Endothelial cell of umbilical vein (primary cell): ENCODE measurements around the gene EPS8L2. TPM values are rescaled to one million over a fixed set of nuclear protein-coding genes. Genes with fewer than 3 reads are reported as not detected.

Experiments used
- BruUV-seq: library from RNA; stranded (reverse); fragments of 400-500 nt; replicated peaks from 2 replicates; lab custom pipeline; 2021; lab: Mats Ljungman, UMichigan
- CTCF ChIA-PET: fragments of 300-600, 350-600 bp; sonication (Branson Sonifier 250); formaldehyde crosslinking; loops from one replicate; lab custom pipeline; 2021; ENCODE audit warnings: antibody characterized with exemption, inconsistent platforms; lab: Charles Lee
- POLR2A ChIA-PET: fragments of 300-600, 350-600 bp; sonication (Branson Sonifier 250); formaldehyde crosslinking; loops from one replicate; lab custom pipeline; 2021; ENCODE audit warnings: antibody characterized with exemption, inconsistent platforms; lab: Charles Lee
- DNase-seq: peaks from one replicate; pipeline ENCODE4 v3.0.0-alpha.2; 2011; ENCODE audit warnings: low read depth, low spot score
- FAIRE-seq: peaks from 2 replicates; lab custom pipeline; 2011; peaks lifted over from hg19 to GRCh38; lab: Jason Lieb, UNC
- H2AFZ ChIP-seq: 2 replicates; pipeline ENCODE4 v1.6.0; 2012; ENCODE audit warnings: low read depth, low read length, control low read depth, inconsistent platforms
- H3K27ac ChIP-seq: 2 replicates; pipeline ENCODE4 v1.5.1; 2011; ENCODE audit warnings: low read depth, mild to moderate bottlenecking, control low read depth, low read length, moderate library complexity; ENCODE audit not compliant: insufficient read depth
- H3K27me3 ChIP-seq, 2 experiments: 2 replicates each; pipeline versions ENCODE4 v1.6.0 to v1.6.1; 2011; ENCODE audit warnings: low read length in 2 of 2, mixed read lengths in 1 of 2; ENCODE audit not compliant: control insufficient read depth in 2 of 2, insufficient read depth in 2 of 2
- H3K36me3 ChIP-seq, 2 experiments: 2 replicates in 1 of 2; 3 replicates in 1 of 2; pipeline ENCODE4 v1.5.1; 2011; ENCODE audit warnings: low read length in 2 of 2, mild to moderate bottlenecking in 1 of 2, moderate library complexity in 1 of 2; ENCODE audit not compliant: control insufficient read depth in 2 of 2, insufficient read depth in 2 of 2; ENCODE audit errors: extremely low read depth in 1 of 2
- H3K4me1 ChIP-seq: 3 replicates; pipeline ENCODE4 v1.5.1; 2011; ENCODE audit warnings: mild to moderate bottlenecking, low read length; ENCODE audit not compliant: control insufficient read depth, insufficient read depth; ENCODE audit errors: extremely low read depth
- H3K4me2 ChIP-seq: 2 replicates; pipeline ENCODE4 v1.6.1; 2011; ENCODE audit warnings: low read length, control low read depth, mixed read lengths; ENCODE audit not compliant: insufficient read depth
- H3K4me3 ChIP-seq, 3 experiments: fragments of 200-600 bp in 1 of 3; sonication (generic), shearing (Covaris generic) in 1 of 3; replicated peaks in 1 of 3; 2 replicates each; pipeline ENCODE4 v1.5.1; 2011 to 2016; ENCODE audit warnings: control low read depth in 3 of 3, low read length in 3 of 3, mild to moderate bottlenecking in 2 of 3, inconsistent platforms in 1 of 3, low read depth in 1 of 3, moderate library complexity in 1 of 3; ENCODE audit not compliant: insufficient read depth in 1 of 3
- H3K79me2 ChIP-seq: 2 replicates; pipeline ENCODE4 v1.6.0; 2012; ENCODE audit warnings: low read length, inconsistent platforms; ENCODE audit not compliant: control insufficient read depth, insufficient read depth
- H3K9ac ChIP-seq: replicated peaks from 2 replicates; pipeline ENCODE3; 2011; ENCODE audit warnings: low read length, control low read depth; ENCODE audit not compliant: insufficient read depth; ENCODE audit errors: extremely low read depth
- H3K9me1 ChIP-seq: replicated peaks from 3 replicates; pipeline ENCODE4 v1.6.0; 2011; ENCODE audit warnings: mild to moderate bottlenecking, low read length; ENCODE audit not compliant: control insufficient read depth, insufficient read depth; ENCODE audit errors: extremely low read depth
- H3K9me3 ChIP-seq: replicated peaks from 2 replicates; pipeline ENCODE4 v1.5.1; 2012; ENCODE audit warnings: low read length, inconsistent platforms; ENCODE audit not compliant: control insufficient read depth, insufficient read depth
- H4K20me1 ChIP-seq: replicated peaks from 2 replicates; pipeline ENCODE3; 2011; ENCODE audit warnings: mild to moderate bottlenecking, low read length; ENCODE audit not compliant: control insufficient read depth, insufficient read depth; ENCODE audit errors: extremely low read depth
- FOS ChIP-seq: IDR thresholded peaks from 2 replicates; pipeline ENCODE4 v1.6.1; 2011; ENCODE audit warnings: mild to moderate bottlenecking, low read length, moderate library complexity, borderline replicate concordance; ENCODE audit not compliant: insufficient read depth
- GATA2 ChIP-seq: IDR thresholded peaks from 2 replicates; pipeline ENCODE4 v1.7.0; 2011; ENCODE audit warnings: low read depth, mild to moderate bottlenecking, moderate library complexity, mixed read lengths, low read length; ENCODE audit not compliant: insufficient read length, insufficient read depth
- JUN ChIP-seq: IDR thresholded peaks from 2 replicates; pipeline ENCODE4 v1.6.1; 2011; ENCODE audit warnings: borderline replicate concordance, low read depth; ENCODE audit not compliant: insufficient read length, insufficient read depth
- MYC ChIP-seq: IDR thresholded peaks from one replicate; pipeline ENCODE4 v1.6.1; 2011; ENCODE audit warnings: mild to moderate bottlenecking, low read depth, low read length
- POLR2A ChIP-seq: IDR thresholded peaks from 2 replicates; pipeline ENCODE4 v1.6.1; 2012; ENCODE audit warnings: low read depth, mild to moderate bottlenecking, control low read depth, low read length
- POLR2AphosphoS5 ChIP-seq: IDR thresholded peaks from 2 replicates; pipeline ENCODE4 v1.6.1; 2012; ENCODE audit warnings: low read depth, mild to moderate bottlenecking, control low read depth, low read length, moderate library complexity; ENCODE audit not compliant: insufficient read depth
- dilution Hi-C: fragments of 300-500 bp; cut with MboI; formaldehyde crosslinking; loops from one replicate; pipeline ENCODE4 v1.15.0; 2019; ENCODE audit warnings: low sequenced_read_pairs; ENCODE audit not compliant: extremely low pct_ligation_motif_present
- intact Hi-C: fragments of 100-400 bp; cut with micrococcal nuclease; formaldehyde crosslinking; loops from one replicate; pipeline ENCODE4 v1.10.0; 2022
- polyA plus RNA-seq, 4 experiments: library from polyadenylated mRNA; depleted of rRNA in 3 of 4; stranded (reverse) in 3 of 4; unstranded in 1 of 4; fragments of >200 nt; gene quantifications; 2 replicates each; pipeline versions ENCODE4 v1.2.1 to v1.2.3, GENCODE V29; 2011 to 2012; ENCODE audit warnings: missing spikeins in 1 of 4
- total RNA-seq: library from RNA; stranded (reverse); gene quantifications from 2 replicates; pipeline ENCODE4 v1.2.3, GENCODE V29; 2021
- TF ChIP-seq, protein P1 (sequence below): IDR thresholded peaks from 2 replicates; pipeline ENCODE4 v1.6.1; 2011; ENCODE audit not compliant: insufficient read depth, insufficient read length
- TF ChIP-seq, protein P2 (sequence below), 2 donors: IDR thresholded peaks; 1 replicate in 1 of 2; 2 replicates in 1 of 2; pipeline ENCODE4 v1.5.1; 2011; ENCODE audit warnings: low read length in 2 of 2, mild to moderate bottlenecking in 2 of 2, moderate library complexity in 2 of 2, control low read depth in 1 of 2, inconsistent platforms in 1 of 2, low read depth in 1 of 2; ENCODE audit not compliant: insufficient read depth in 1 of 2; ENCODE audit errors: extremely low read depth in 1 of 2

Gene EPS8L2
- total and polyA plus RNA-seq, 2 donors (not counting 3 experiments of a cell fraction or from before 2014, with no cell fraction given) = 5.2 to 12.5 TPM

DNA sequence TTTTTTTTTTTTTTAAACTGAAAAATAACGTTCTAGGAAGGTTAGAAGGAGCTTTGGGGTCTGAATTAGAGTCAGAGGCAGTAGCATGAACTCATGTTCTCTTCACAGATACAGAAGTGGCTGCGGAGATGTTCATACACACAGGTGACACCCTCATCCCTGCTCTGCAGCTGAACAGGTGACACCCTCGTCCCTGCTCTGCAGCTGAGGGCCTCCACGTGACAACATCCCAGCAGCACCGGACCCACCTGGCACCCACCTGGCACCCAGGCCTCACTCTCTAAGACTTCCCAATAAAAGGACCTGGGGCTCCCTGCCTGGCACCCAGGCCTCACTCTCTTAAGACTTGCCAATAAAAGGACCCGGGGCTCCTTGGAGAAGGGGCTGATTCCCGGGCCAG is 49.2 kb upstream of the EPS8L2 start:
- TF ChIP-seq JUN = no peak
- no peak for TF ChIP-seq POLR2A
- no peak for TF ChIP-seq MYC
- TF ChIP-seq, protein P1, sequence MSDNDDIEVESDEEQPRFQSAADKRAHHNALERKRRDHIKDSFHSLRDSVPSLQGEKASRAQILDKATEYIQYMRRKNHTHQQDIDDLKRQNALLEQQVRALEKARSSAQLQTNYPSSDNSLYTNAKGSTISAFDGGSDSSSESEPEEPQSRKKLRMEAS = no peak
- TF ChIP-seq GATA2 = no peak
- TF ChIP-seq FOS = no peak
- no peak for TF ChIP-seq POLR2AphosphoS5
- TF ChIP-seq, protein P2, sequence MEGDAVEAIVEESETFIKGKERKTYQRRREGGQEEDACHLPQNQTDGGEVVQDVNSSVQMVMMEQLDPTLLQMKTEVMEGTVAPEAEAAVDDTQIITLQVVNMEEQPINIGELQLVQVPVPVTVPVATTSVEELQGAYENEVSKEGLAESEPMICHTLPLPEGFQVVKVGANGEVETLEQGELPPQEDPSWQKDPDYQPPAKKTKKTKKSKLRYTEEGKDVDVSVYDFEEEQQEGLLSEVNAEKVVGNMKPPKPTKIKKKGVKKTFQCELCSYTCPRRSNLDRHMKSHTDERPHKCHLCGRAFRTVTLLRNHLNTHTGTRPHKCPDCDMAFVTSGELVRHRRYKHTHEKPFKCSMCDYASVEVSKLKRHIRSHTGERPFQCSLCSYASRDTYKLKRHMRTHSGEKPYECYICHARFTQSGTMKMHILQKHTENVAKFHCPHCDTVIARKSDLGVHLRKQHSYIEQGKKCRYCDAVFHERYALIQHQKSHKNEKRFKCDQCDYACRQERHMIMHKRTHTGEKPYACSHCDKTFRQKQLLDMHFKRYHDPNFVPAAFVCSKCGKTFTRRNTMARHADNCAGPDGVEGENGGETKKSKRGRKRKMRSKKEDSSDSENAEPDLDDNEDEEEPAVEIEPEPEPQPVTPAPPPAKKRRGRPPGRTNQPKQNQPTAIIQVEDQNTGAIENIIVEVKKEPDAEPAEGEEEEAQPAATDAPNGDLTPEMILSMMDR (IDR thresholded peaks at IDR 0.05; ENCODE audit: extremely low read depth in 1 of 2, insufficient read depth in 1 of 2, low read depth in 1 of 2, low read length in 2 of 2) = no peak
- DNase-seq = no peak
- Histone ChIP-seq H3K4me3 (no peak overlapping the region), H3K27me3 (no peaks in the 10 kb centered on the region), H3K9me1 (no peaks in the 10 kb centered on the region), H3K4me1 (no peaks in the 10 kb centered on the region), H2AFZ (no peak overlapping the region), H3K79me2 (no peaks in the 10 kb centered on the region), H3K9ac (no peak overlapping the region), H3K27ac (no peak overlapping the region), H3K9me3 (no peaks in the 10 kb centered on the region), H4K20me1 (no peaks in the 10 kb centered on the region), H3K36me3 (peaks cover 2 to 32% of the 10 kb centered on the region in 2 experiments), H3K4me2 (no peak overlapping the region)
- CTCF ChIA-PET = interaction anchor here (1.0 kb wide), 1 partner anchor 11 kb away, joined by 3 read pairs; no protein-coding TSS in a partner anchor
- BruUV-seq = no TSS peak
- POLR2A ChIA-PET = no interaction called here
- intact Hi-C loops = no loop called here
- dilution Hi-C loops = no loop called here
- FAIRE-seq = no peak
